Neural crest cell (in vitro differentiated cells): Measurements from ENCODE around the gene AKIP1. TPM values are rescaled to one million over a fixed set of nuclear protein-coding genes. Genes with fewer than 3 reads are reported as not detected.
"Not testable (repeated sequence)": the region's sequence is repeated elsewhere in the genome, so short reads cannot be mapped to it uniquely, and the experiment has no call there.

Experiments
- DNase-seq: peaks from one replicate; pipeline ENCODE4 v3.0.0; 2021; ENCODE audit warnings: low read depth, mixed read lengths, low spot score
- H3K27ac Mint-ChIP-seq: one replicate; pipeline ENCODE4 v1.8.0; 2021; ENCODE audit warnings: mild to moderate bottlenecking, mixed read lengths; ENCODE audit not compliant: unreplicated experiment
- H3K27me3 Mint-ChIP-seq: 2 replicates; pipeline ENCODE4 v1.8.0; 2021; ENCODE audit warnings: low read depth, mild to moderate bottlenecking, mixed read lengths
- H3K36me3 Mint-ChIP-seq: 2 replicates; pipeline ENCODE4 v1.8.0; 2021; ENCODE audit warnings: low read depth, mild to moderate bottlenecking, mixed read lengths
- H3K4me1 Mint-ChIP-seq: 2 replicates; pipeline ENCODE4 v1.8.0; 2021; ENCODE audit warnings: mixed read lengths
- H3K4me3 Mint-ChIP-seq: one replicate; pipeline ENCODE4 v1.8.0; 2021; ENCODE audit warnings: mild to moderate bottlenecking, mixed read lengths
- H3K9me3 Mint-ChIP-seq: 2 replicates; pipeline ENCODE4 v1.8.0; 2021; ENCODE audit warnings: mixed read lengths
- CTCF ChIP-seq: fragments of 200-600 bp; sonication (generic); conservative IDR thresholded peaks from 2 replicates; pipeline ENCODE4 v1.5.0; 2021; ENCODE audit warnings: antibody characterized with exemption, mild to moderate bottlenecking
- total RNA-seq: library from RNA; stranded (reverse); gene quantifications from 2 replicates; pipeline ENCODE4 v1.2.1, GENCODE V29; 2021

AKIP1 gene
- total RNA-seq, 1 donor from 2014 or later, result 29.7 TPM

DNA sequence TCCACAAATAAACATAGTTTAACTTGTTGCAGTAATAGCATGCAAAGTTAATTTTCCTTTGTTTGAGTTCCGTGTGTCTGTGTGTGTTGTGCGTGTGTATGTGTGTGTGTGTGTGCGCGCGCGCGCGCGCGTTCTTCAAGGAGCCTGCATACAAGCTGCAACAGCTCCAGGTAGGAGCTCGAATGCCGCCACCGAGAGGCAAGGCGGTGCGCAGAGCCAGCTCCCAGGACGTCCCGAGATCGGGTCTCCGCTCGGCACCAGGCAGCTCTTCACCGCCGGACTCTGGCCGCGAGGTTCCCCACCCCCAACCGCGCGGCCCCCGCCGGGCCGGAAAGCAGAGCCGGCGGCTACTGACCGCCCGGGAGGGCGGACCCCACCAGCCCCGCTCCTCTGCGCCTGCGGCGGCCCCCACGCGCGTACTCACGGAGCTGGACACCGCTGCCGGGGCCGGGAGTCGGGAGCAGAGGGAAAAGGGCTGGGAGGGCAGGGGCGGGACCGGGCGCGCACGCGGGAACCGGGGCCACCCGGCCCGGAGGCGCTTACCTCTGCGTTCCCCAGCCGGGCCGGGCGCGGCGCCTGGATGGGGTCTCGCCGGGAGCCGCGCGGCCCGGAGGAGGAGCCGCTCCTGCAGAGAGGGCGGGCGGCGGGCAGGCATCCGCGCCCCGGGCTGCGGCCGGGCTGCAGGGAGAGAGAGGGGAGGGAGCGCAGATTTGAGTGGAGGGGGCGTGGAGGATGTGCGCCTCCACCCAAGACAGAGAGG is 40.4 kb upstream of the AKIP1 start:
- Mint-ChIP-seq H3K4me3 (peak overlapping the region; percentile 97), H3K4me1 (peaks cover 39% of the 10 kb centered on the region), H3K9me3 (no peaks in the 10 kb centered on the region), H3K36me3 (no peaks in the 10 kb centered on the region), H3K27me3 (no peaks in the 10 kb centered on the region), H3K27ac (peak overlapping the region; percentile 84)
- TF ChIP-seq CTCF, result no peak
- peak; percentile 59 for DNase-seq

- H3K27me3 Mint-ChIP-seq, result no peaks in the 10 kb centered on the region
- DNase-seq, result peak; percentile 48
- peaks cover 39% of the 10 kb centered on the region for H3K4me1 Mint-ChIP-seq
- H3K9me3 Mint-ChIP-seq, result no peaks in the 10 kb centered on the region
- H3K27ac Mint-ChIP-seq, result peak overlapping the region; percentile 90
- no peak for TF ChIP-seq CTCF
- H3K36me3 Mint-ChIP-seq, result no peaks in the 10 kb centered on the region
- H3K4me3 Mint-ChIP-seq, result peak overlapping the region; percentile 95
Measured at GRCh38 chr11:8871171-8871775, 39.7 kb upstream of the AKIP1 start.

DNA sequence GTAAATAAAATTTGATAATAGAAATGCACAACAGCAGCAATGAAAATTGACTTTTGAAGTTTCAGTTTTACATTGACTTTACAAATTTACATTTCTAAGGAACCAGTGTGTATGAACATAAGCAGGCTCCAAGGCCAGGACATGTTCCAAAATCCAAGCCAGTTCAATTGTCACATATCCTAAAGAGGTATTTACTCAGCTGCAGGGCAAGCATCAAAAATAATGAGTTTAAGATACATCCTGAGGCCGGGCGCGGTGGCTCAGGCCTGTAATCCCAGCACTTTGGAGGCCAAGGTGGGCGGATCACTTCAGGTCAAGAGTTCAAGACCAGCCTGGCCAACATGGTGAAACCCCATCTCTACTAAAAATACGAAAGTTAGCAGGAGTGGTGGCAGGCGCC is 39.0 kb upstream of the AKIP1 start:
- Mint-ChIP-seq H3K9me3 (no peaks in the 10 kb centered on the region), H3K27me3 (no peaks in the 10 kb centered on the region), H3K4me1 (peaks cover 37% of the 10 kb centered on the region), H3K36me3 (no peaks in the 10 kb centered on the region), H3K27ac (no peak overlapping the region), H3K4me3 (peak overlapping the region; percentile 95)
- no peak for TF ChIP-seq CTCF
- no peak for DNase-seq

DNA sequence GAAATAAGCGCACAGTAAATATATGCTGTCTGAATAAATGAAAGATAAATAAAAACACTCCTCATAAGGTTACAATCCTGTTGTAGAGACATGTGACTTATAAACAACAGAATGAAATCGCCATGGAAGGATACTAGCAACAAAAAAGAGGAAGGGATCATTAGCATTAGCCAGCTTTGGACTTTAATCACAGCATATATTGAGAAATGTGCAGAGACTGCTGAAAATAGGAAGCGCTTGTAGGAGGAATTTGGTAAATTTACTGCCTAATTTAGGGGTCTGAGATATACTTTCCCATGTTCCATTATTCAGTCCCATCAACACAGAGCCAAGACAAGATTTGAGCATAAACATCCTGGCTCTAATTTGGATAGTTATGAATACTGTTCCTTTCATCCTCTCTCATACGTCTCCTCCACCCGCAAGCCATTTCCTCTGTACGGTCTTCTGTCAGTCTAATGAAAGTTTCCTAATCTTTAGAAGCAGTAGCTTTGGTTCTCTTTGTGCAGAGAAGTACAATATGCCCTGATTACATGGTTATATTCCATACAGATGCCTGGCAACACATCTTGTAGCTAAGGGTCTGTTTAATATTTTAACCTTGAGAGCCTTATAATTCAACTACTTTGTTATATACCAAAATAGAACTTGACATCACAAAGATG is 37.1 kb upstream of the AKIP1 start:
- no peak for DNase-seq
- H3K9me3 Mint-ChIP-seq, result no peaks in the 10 kb centered on the region
- H3K27me3 Mint-ChIP-seq, result no peaks in the 10 kb centered on the region
- no peak for TF ChIP-seq CTCF
- H3K27ac Mint-ChIP-seq, result no peak overlapping the region
- no peaks in the 10 kb centered on the region for H3K36me3 Mint-ChIP-seq
- peak overlapping the region; percentile 44 for H3K4me3 Mint-ChIP-seq
- peaks cover 23% of the 10 kb centered on the region for H3K4me1 Mint-ChIP-seq

- Mint-ChIP-seq H3K4me3 (no peak overlapping the region), H3K27me3 (no peaks in the 10 kb centered on the region), H3K4me1 (peaks cover 7% of the 10 kb centered on the region), H3K27ac (no peak overlapping the region), H3K9me3 (no peaks in the 10 kb centered on the region), H3K36me3 (no peaks in the 10 kb centered on the region)
- no peak for TF ChIP-seq CTCF
- DNase-seq, result no peak
Measured at GRCh38 chr11:8878771-8879170, 32.2 kb upstream of the AKIP1 start.

GRCh38 chr11:8881585-8881984 is 29.4 kb upstream of the AKIP1 start:
- not testable (repeated sequence) for H3K4me3 Mint-ChIP-seq, H3K27ac Mint-ChIP-seq, H3K9me3 Mint-ChIP-seq, DNase-seq, H3K27me3 Mint-ChIP-seq, H3K4me1 Mint-ChIP-seq, H3K36me3 Mint-ChIP-seq
